HCT116 (cell line): ENCODE measurements around the gene CEP112. TPM values are rescaled to one million over a fixed set of nuclear protein-coding genes. Genes with fewer than 3 reads are reported as not detected.

Source experiments
- ATAC-seq: fragments of 200-7000 bp; cut with Tn5 transposase; 2 replicates; pipeline ENCODE4 v1.9.1; 2020; ENCODE audit warnings: mild to moderate bottlenecking, moderate library complexity
- BruUV-seq: library from RNA; stranded (reverse); fragments of 400-500 nt; replicated peaks from 2 replicates; lab custom pipeline; 2021; lab: Mats Ljungman, UMichigan
- CTCF ChIA-PET: fragments of 300-600 bp; sonication (Branson Sonifier 250); formaldehyde crosslinking; loops from one replicate; lab custom pipeline; 2021; ENCODE audit warnings: antibody characterized with exemption; lab: Charles Lee
- POLR2A ChIA-PET: fragments of 300-600, 350-600 bp; sonication (Branson Sonifier 250); formaldehyde crosslinking; loops from one replicate; lab custom pipeline; 2021; ENCODE audit warnings: antibody characterized with exemption; lab: Charles Lee
- RAD21 ChIA-PET, 2 experiments: fragments of 300-600 bp; sonication (Branson Sonifier 250); formaldehyde crosslinking; loops; one replicate each; lab custom pipeline; 2023; ENCODE audit warnings: low total read pairs in 2 of 2; ENCODE audit not compliant: uncharacterized antibody in 2 of 2, unreplicated experiment in 2 of 2, low non-redundant PET in 1 of 2; lab: Charles Lee
- DNase-seq: peaks from one replicate; pipeline ENCODE4 v3.0.0-alpha.2; 2010; ENCODE audit warnings: low read depth, low spot score
- H2AFZ ChIP-seq: fragments of 200-600 bp; shearing (Covaris generic), sonication (generic); 2 replicates; pipeline ENCODE4 v1.6.1; 2017; ENCODE audit warnings: low read depth, mixed run types, mixed read lengths, antibody characterized with exemption, low read length; ENCODE audit not compliant: poor library complexity, severe bottlenecking
- H3K27ac ChIP-seq: 2 replicates; pipeline ENCODE4 v1.5.1; 2012; ENCODE audit warnings: low read depth, low read length
- H3K27me3 ChIP-seq: fragments of 200-600 bp; sonication (generic); 2 replicates; pipeline ENCODE4 v1.6.1; 2016; ENCODE audit warnings: mixed run types, low read length, mixed read lengths; ENCODE audit not compliant: insufficient read depth
- H3K36me3 ChIP-seq, 2 experiments: fragments of 200-500 bp in 1 of 2; fragments of 200-600 bp in 1 of 2; sonication (Bioruptor generic) in 1 of 2; sonication (generic) in 1 of 2; 2 replicates each; pipeline versions ENCODE4 v1.5.1 to v1.6.1; 2014 to 2016; ENCODE audit warnings: low read length in 2 of 2, inconsistent platforms in 1 of 2, mixed read lengths in 1 of 2, mixed run types in 1 of 2; ENCODE audit not compliant: insufficient read depth in 2 of 2, control insufficient read depth in 1 of 2
- H3K4me1 ChIP-seq, 2 experiments: fragments of 200-600 bp in 1 of 2; sonication (generic) in 1 of 2; 2 replicates each; pipeline versions ENCODE4 v1.5.1 to v1.6.1; 2012 to 2017; ENCODE audit warnings: low read length in 2 of 2, inconsistent platforms in 1 of 2, mild to moderate bottlenecking in 1 of 2, mixed read lengths in 1 of 2, mixed run types in 1 of 2, moderate library complexity in 1 of 2; ENCODE audit not compliant: insufficient read depth in 2 of 2, control insufficient read depth in 1 of 2
- H3K4me2 ChIP-seq: fragments of 200-600 bp; sonication (generic); 2 replicates; pipeline ENCODE4 v1.6.1; 2017; ENCODE audit warnings: mixed run types, low read length, mixed read lengths
- H3K4me3 ChIP-seq, 2 experiments: fragments of 200-600 bp in 1 of 2; sonication (generic) in 1 of 2; replicated peaks in 1 of 2; 2 replicates each; pipeline ENCODE4 v1.5.1; 2011 to 2016; ENCODE audit warnings: low read length in 2 of 2, control low read depth in 1 of 2, low read depth in 1 of 2, mild to moderate bottlenecking in 1 of 2, mixed read lengths in 1 of 2, mixed run types in 1 of 2
- H3K79me2 ChIP-seq: fragments of 200-600 bp; sonication (generic); 2 replicates; pipeline ENCODE4 v1.6.1; 2017; ENCODE audit warnings: mild to moderate bottlenecking, mixed run types, low read length, moderate library complexity, mixed read lengths; ENCODE audit not compliant: insufficient read depth
- H3K9ac ChIP-seq: fragments of 200-600 bp; sonication (generic); 2 replicates; pipeline ENCODE4 v1.6.1; 2016; ENCODE audit warnings: low read length, mixed read lengths
- H3K9me2 ChIP-seq: fragments of 200-600 bp; sonication (generic), shearing (Covaris generic); 2 replicates; pipeline ENCODE4 v1.6.1; 2017; ENCODE audit warnings: mixed run types, mild to moderate bottlenecking, moderate library complexity; ENCODE audit not compliant: insufficient read depth
- H3K9me3 ChIP-seq, 2 experiments: fragments of 200-500 bp in 1 of 2; fragments of 200-600 bp in 1 of 2; sonication (Bioruptor generic) in 1 of 2; sonication (generic) in 1 of 2; 2 replicates each; pipeline ENCODE4 v1.6.1; 2014 to 2017; ENCODE audit warnings: low read length in 2 of 2, mixed read lengths in 2 of 2, inconsistent platforms in 1 of 2, low read depth in 1 of 2, mild to moderate bottlenecking in 1 of 2, mixed run types in 1 of 2, moderate library complexity in 1 of 2; ENCODE audit not compliant: control insufficient read depth in 1 of 2, insufficient read depth in 1 of 2
- H4K20me1 ChIP-seq: fragments of 200-600 bp; sonication (generic), shearing (Covaris generic); 2 replicates; pipeline ENCODE4 v1.6.1; 2017; ENCODE audit warnings: mixed run types, mild to moderate bottlenecking, moderate library complexity; ENCODE audit not compliant: insufficient read depth
- EGR1 ChIP-seq: IDR thresholded peaks from 2 replicates; pipeline ENCODE4 v1.6.1; 2012; ENCODE audit warnings: low read depth
- ELF1 ChIP-seq: IDR thresholded peaks from 2 replicates; pipeline ENCODE4 v1.6.1; 2012; ENCODE audit warnings: low read depth, borderline replicate concordance
- EZH2 ChIP-seq: fragments of 200-600 bp; sonication (generic); IDR thresholded peaks from 2 replicates; pipeline ENCODE4 v1.6.1; 2017; ENCODE audit warnings: antibody characterized with exemption, mixed run types
- EZH2phosphoT487 ChIP-seq: fragments of 200-600 bp; IDR thresholded peaks from 2 replicates; pipeline ENCODE4 v1.6.1; 2018; ENCODE audit warnings: antibody characterized with exemption, borderline replicate concordance
- FOSL1 ChIP-seq: IDR thresholded peaks from 2 replicates; pipeline ENCODE4 v1.6.1; 2012; ENCODE audit warnings: low read depth
- JUND ChIP-seq: IDR thresholded peaks from 2 replicates; pipeline ENCODE4 v1.6.1; 2012
- POLR2A ChIP-seq: IDR thresholded peaks from 2 replicates; pipeline ENCODE4 v1.7.0; 2011; ENCODE audit warnings: borderline replicate concordance; ENCODE audit not compliant: insufficient read depth, insufficient read length; ENCODE audit errors: extremely low read depth
- POLR2AphosphoS5 ChIP-seq: IDR thresholded peaks from 2 replicates; pipeline ENCODE4 v1.6.1; 2011; ENCODE audit warnings: mild to moderate bottlenecking, low read depth, low read length, moderate library complexity
- RAD21 ChIP-seq: IDR thresholded peaks from 2 replicates; pipeline ENCODE4 v1.6.1; 2012; ENCODE audit warnings: low read depth, mild to moderate bottlenecking
- REST ChIP-seq: IDR thresholded peaks from 2 replicates; pipeline ENCODE4 v1.6.1; 2012; ENCODE audit warnings: low read depth
- SIN3A ChIP-seq: IDR thresholded peaks from 2 replicates; pipeline ENCODE4 v1.6.1; 2012; ENCODE audit warnings: low read depth
- SRF ChIP-seq: IDR thresholded peaks from 2 replicates; pipeline ENCODE4 v1.6.1; 2012; ENCODE audit warnings: low read depth
- TCF7L2 ChIP-seq: IDR thresholded peaks from 2 replicates; pipeline ENCODE4 v1.7.0; 2011; ENCODE audit warnings: borderline replicate concordance, inconsistent platforms; ENCODE audit not compliant: insufficient read depth, insufficient read length; ENCODE audit errors: extremely low read depth
- ZFX ChIP-seq: fragments of 450-650 bp; IDR thresholded peaks from 2 replicates; pipeline ENCODE4 v1.6.1; 2017
- intact Hi-C: fragments of 100-400 bp; cut with micrococcal nuclease; formaldehyde crosslinking; loops from 2 replicates; pipeline ENCODE4 v1.10.0; 2022
- total RNA-seq: library from RNA; stranded (reverse); gene quantifications from one replicate; pipeline ENCODE4 v1.2.1, GENCODE V29; 2021; ENCODE audit not compliant: unreplicated experiment

Gene CEP112
- total RNA-seq, 1 experiment from 2014 or later: 10.9 TPM

GRCh38 chr17:65712383-65713267 lies 479.3 kb downstream of the CEP112 start:
- no peaks in the 10 kb centered on the region for H3K36me3 ChIP-seq
- H3K9me3 ChIP-seq: no peaks in the 10 kb centered on the region
- ChIA-PET RAD21 (no interaction called here), CTCF (no interaction called here), POLR2A (no interaction called here)
- no peaks in the 10 kb centered on the region for H4K20me1 ChIP-seq
- DNase-seq (no peak), ATAC-seq (no peak)
- H3K4me3 ChIP-seq: no peak overlapping the region
- no peak overlapping the region for H3K27ac ChIP-seq
- TF ChIP-seq POLR2A (no peak), TCF7L2 (no peak), ELF1 (no peak), REST (no peak), EZH2phosphoT487 (no peak), EZH2 (no peak), RAD21 (no peak), EGR1 (no peak), JUND (no peak), ZFX (no peak), FOSL1 (no peak), SIN3A (no peak), SRF (no peak), POLR2AphosphoS5 (no peak)
- H2AFZ ChIP-seq: no peak overlapping the region
- H3K27me3 ChIP-seq: no peaks in the 10 kb centered on the region
- H3K9ac ChIP-seq: no peak overlapping the region
- H3K9me2 ChIP-seq: no peaks in the 10 kb centered on the region
- H3K4me2 ChIP-seq: no peak overlapping the region
- BruUV-seq: no TSS peak
- H3K79me2 ChIP-seq: no peaks in the 10 kb centered on the region
- no peaks in the 10 kb centered on the region for H3K4me1 ChIP-seq
- intact Hi-C loops: no loop called here
